ENCODE measurements around the gene SLC25A27. TPM values are rescaled to one million over a fixed set of nuclear protein-coding genes. Genes with fewer than 3 reads are reported as not detected.

Gene SLC25A27
- total and polyA plus RNA-seq, 2 of the 4 experiments (the other 2 are of a cell fraction): 1.3 TPM; not detected in 1

DNA sequence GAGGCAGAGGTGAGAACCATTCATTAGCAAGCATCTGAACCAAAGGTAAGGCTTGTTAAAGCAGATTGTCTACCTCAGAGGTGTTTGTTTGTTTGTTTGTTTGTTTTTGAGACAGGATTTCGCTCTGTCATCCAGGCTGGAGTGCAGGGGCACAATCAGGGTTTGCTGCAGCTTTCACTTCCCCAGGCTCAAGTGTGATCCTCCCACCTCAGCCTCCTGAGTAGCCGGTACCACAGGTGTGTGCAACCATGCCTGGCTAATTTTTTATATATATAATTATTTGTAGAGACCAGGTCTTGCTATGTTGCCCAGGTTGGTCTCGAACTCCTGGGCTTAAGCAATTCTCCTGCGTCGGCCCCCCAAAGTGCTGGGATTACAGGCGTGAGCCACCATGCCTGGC, 17.3 kb upstream of the SLC25A27 start:
- WGBS, 2 experiments (ENCODE audit: extremely low coverage in 2 of 2, insufficient read length in 1 of 2): 80% methylated on average over 2 of the region's 6 CpGs; no CpG with 5 or more reads in 1 of the 2 experiments

More for the DNA sequence above, 17.3 kb upstream of the SLC25A27 start:
- peaks cover 2% of the 10 kb centered on the region; the same call in 1 of the 2 replicates for H3K4me1 ChIP-seq (ENCODE audit: control insufficient read depth, insufficient read depth, low read length)
- H2BK120ac ChIP-seq (ENCODE audit: low read depth, low read length): no peak overlapping the region
- H2AK9ac ChIP-seq (replicated peaks; ENCODE audit: low read depth, low read length, poor library complexity): no peak overlapping the region
- no peak overlapping the region for H3K4ac ChIP-seq (ENCODE audit: low read depth, low read length)
- no peak overlapping the region for H2AK5ac ChIP-seq (ENCODE audit: low read depth, low read length)
- dilution Hi-C loops (cut with HindIII; ENCODE audit: low sequenced_read_pairs, unreplicated experiment) (no loop called here), intact Hi-C loops (cut with micrococcal nuclease) (no loop called here), in situ Hi-C loops (cut with MboI; ENCODE audit: low sequenced_read_pairs) (no loop called here)
- POLR2A ChIA-PET (ENCODE audit: unreplicated experiment): no interaction called here
- no peak overlapping the region for H4K8ac ChIP-seq (ENCODE audit: low read depth in 2 of 2, low read length in 2 of 2)
- H3K14ac ChIP-seq (replicated peaks; ENCODE audit: low read depth, low read length): no peak overlapping the region
- no peak overlapping the region for H2BK20ac ChIP-seq (ENCODE audit: low read depth, low read length)
- no peak overlapping the region for H4K5ac ChIP-seq (ENCODE audit: low read depth, low read length)
- H2BK15ac ChIP-seq (ENCODE audit: low read depth, low read length): no peak overlapping the region
- H2BK5ac ChIP-seq (ENCODE audit: low read depth, low read length, poor library complexity, severe bottlenecking): no peak overlapping the region
- DNase-seq (no peak), ATAC-seq (ENCODE audit: low read depth) (no peak)
- no peak overlapping the region for H3K27ac ChIP-seq (ENCODE audit: insufficient read depth, low read length)
- H2AFZ ChIP-seq (replicated peaks; ENCODE audit: low read length, poor library complexity): no peak overlapping the region
- H3K23ac ChIP-seq (ENCODE audit: low read depth, low read length): no peak overlapping the region
- no peaks in the 10 kb centered on the region for H3K27me3 ChIP-seq (ENCODE audit: control insufficient read depth, insufficient read depth, low read length)
- BruUV-seq (replicated peaks): no TSS peak
- H3K9me1 ChIP-seq (ENCODE audit: insufficient read depth, low read length): no peaks in the 10 kb centered on the region
- no peaks in the 10 kb centered on the region for H4K20me1 ChIP-seq (ENCODE audit: insufficient read depth, low read length)
- TF ChIP-seq MAFK (IDR thresholded peaks at IDR 0.05; ENCODE audit: low read depth, low read length) (no peak), USF2 (IDR thresholded peaks at IDR 0.05; ENCODE audit: low read depth, low read length) (no peak), RCOR1 (IDR thresholded peaks at IDR 0.05; ENCODE audit: insufficient replicate concordance, low read length) (no peak), BHLHE40 (IDR thresholded peaks at IDR 0.05; ENCODE audit: low read depth, low read length) (no peak), NFE2L2 (IDR thresholded peaks at IDR 0.05; ENCODE audit: low read depth, low read length) (no peak), CTCF (conservative IDR thresholded peaks at IDR 0.05; ENCODE audit: low read depth, low read length) (no peak), POLR2A (IDR thresholded peaks at IDR 0.05; ENCODE audit: low read depth, low read length) (no peak), CEBPB (IDR thresholded peaks at IDR 0.05; ENCODE audit: low read depth, low read length) (no peak), MAZ (IDR thresholded peaks at IDR 0.05; ENCODE audit: borderline replicate concordance, low read depth, low read length) (no peak), FOS (IDR thresholded peaks at IDR 0.05; ENCODE audit: low read depth, low read length) (no peak), RFX5 (IDR thresholded peaks at IDR 0.05; ENCODE audit: low read depth, low read length) (no peak), CHD1 (IDR thresholded peaks at IDR 0.05; ENCODE audit: low read depth, low read length) (no peak)
- H3K4me2 ChIP-seq (ENCODE audit: low read depth, low read length): no peak overlapping the region
- no peak overlapping the region for H4K91ac ChIP-seq (ENCODE audit: insufficient read depth, low read depth, low read length)
- no peaks in the 10 kb centered on the region for H3K9me3 ChIP-seq (ENCODE audit: control insufficient read depth, insufficient read depth, low read length)
- H3K4me3 ChIP-seq (ENCODE audit: insufficient read depth, low read depth, low read length): no peak overlapping the region
- H3K9ac ChIP-seq (ENCODE audit: low read depth, low read length): no peak overlapping the region
- CTCF ChIA-PET: no interaction called here
- no peak overlapping the region for H3K18ac ChIP-seq (ENCODE audit: low read depth, low read length)
- H3K56ac ChIP-seq (ENCODE audit: extremely low read depth, insufficient read depth, low read length): no peak overlapping the region
- no peaks in the 10 kb centered on the region for H3K36me3 ChIP-seq (ENCODE audit: control insufficient read depth, insufficient read depth, low read length)
- H3K79me1 ChIP-seq (ENCODE audit: low read depth in 1 of 2, low read length in 2 of 2): no peaks in the 10 kb centered on the region

All from IMR-90 (cell line).